ENCODE measurements around the gene DNAL4. TPM values are rescaled to one million over a fixed set of nuclear protein-coding genes. Genes with fewer than 3 reads are reported as not detected.

The DNAL4 gene
- total RNA-seq, 3 donors from 2014 or later = 14.7 to 17.6 (median 16.1) TPM

- H3K36me3 ChIP-seq (ENCODE audit: low read depth) = no peaks in the 10 kb centered on the region
- ATAC-seq = no peak
- intact Hi-C loops (cut with DNase I, micrococcal nuclease) = no loop called here
- H3K4me3 ChIP-seq = no peak overlapping the region
- no peaks in the 10 kb centered on the region for H3K4me1 ChIP-seq (ENCODE audit: low read depth)
- DNase-seq = no peak
- no peak for TF ChIP-seq CTCF (IDR thresholded peaks at IDR 0.05)
- no peaks in the 10 kb centered on the region for H3K9me3 ChIP-seq
Observed at GRCh38 chr22:38777087-38777671, 16.8 kb downstream of the DNAL4 start.

- intact Hi-C loops (cut with DNase I, micrococcal nuclease) = no loop called here
- no peak for TF ChIP-seq CTCF (IDR thresholded peaks at IDR 0.05)
- ATAC-seq = no peak
Observed at GRCh38 chr22:38776086-38776485, 17.9 kb downstream of the DNAL4 start.

GRCh38 chr22:38775656-38776055 is 18.3 kb downstream of the DNAL4 start:
- H3K36me3 ChIP-seq (ENCODE audit: low read depth) = no peaks in the 10 kb centered on the region
- no peaks in the 10 kb centered on the region for H3K9me3 ChIP-seq
- H3K4me3 ChIP-seq = no peak overlapping the region
- DNase-seq = no peak
- ATAC-seq = no peak
- intact Hi-C loops (cut with DNase I, micrococcal nuclease) = no loop called here
- no peak for TF ChIP-seq CTCF (IDR thresholded peaks at IDR 0.05)
- H3K4me1 ChIP-seq (ENCODE audit: low read depth) = no peaks in the 10 kb centered on the region

More at GRCh38 chr22:38776086-38776485, 17.9 kb downstream of the DNAL4 start:
- no peak for DNase-seq
- no peaks in the 10 kb centered on the region for H3K9me3 ChIP-seq
- H3K4me3 ChIP-seq = no peak overlapping the region
- no peaks in the 10 kb centered on the region for H3K36me3 ChIP-seq (ENCODE audit: low read depth)
- no peaks in the 10 kb centered on the region for H3K4me1 ChIP-seq (ENCODE audit: low read depth)

GRCh38 chr22:38774496-38775166 is 19.3 kb downstream of the DNAL4 start:
- ATAC-seq = no peak
- no peaks in the 10 kb centered on the region for H3K9me3 ChIP-seq
- no peaks in the 10 kb centered on the region for H3K4me1 ChIP-seq (ENCODE audit: low read depth)
- H3K36me3 ChIP-seq (ENCODE audit: low read depth) = no peaks in the 10 kb centered on the region
- intact Hi-C loops (cut with DNase I, micrococcal nuclease) = no loop called here
- no peak for DNase-seq
- TF ChIP-seq CTCF (IDR thresholded peaks at IDR 0.05) = no peak
- H3K4me3 ChIP-seq = no peak overlapping the region

GRCh38 chr22:38773363-38773946 is 20.5 kb downstream of the DNAL4 start:
- Histone ChIP-seq H3K36me3 (ENCODE audit: low read depth) (no peaks in the 10 kb centered on the region), H3K4me3 (no peak overlapping the region), H3K9me3 (no peaks in the 10 kb centered on the region), H3K4me1 (ENCODE audit: low read depth) (no peaks in the 10 kb centered on the region)
- intact Hi-C loops (cut with DNase I, micrococcal nuclease) = no loop called here
- ATAC-seq (no peak), DNase-seq (no peak)
- TF ChIP-seq CTCF (IDR thresholded peaks at IDR 0.05) = no peak
